ENCODE measurements around the gene PRKCQ. TPM values are rescaled to one million over a fixed set of nuclear protein-coding genes. Genes with fewer than 3 reads are reported as not detected.
"Not testable (repeated sequence)": the region's sequence is repeated elsewhere in the genome, so short reads cannot be mapped to it uniquely, and the experiment has no call there.

The PRKCQ gene
- total and polyA plus RNA-seq, 9 donors, result 8.4 to 21.9 (median 14.7) TPM

DNA sequence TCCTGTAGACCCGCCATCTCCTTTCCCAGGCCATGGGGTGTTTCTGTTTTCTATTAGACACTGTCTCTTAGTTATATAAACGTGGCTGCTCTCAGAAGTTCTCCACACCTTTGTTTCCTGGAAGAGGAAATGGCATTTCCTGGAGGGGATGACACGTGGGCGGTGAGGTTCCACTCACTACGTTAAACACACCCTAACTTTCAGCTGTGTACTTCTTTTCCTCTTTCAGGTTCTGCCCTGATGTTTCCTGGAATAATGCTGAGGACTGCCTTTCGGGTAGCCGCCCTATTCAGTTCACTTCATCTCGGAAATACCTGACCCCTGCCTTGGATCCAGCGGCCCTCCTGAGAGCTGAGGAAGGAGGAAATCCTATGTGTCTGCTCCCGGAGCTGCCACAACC is 3.4 kb upstream of the PRKCQ start:
- no peak for DNase-seq
- no peaks in the 10 kb centered on the region for H3K9me3 ChIP-seq (replicated peaks; ENCODE audit: control insufficient read depth, low read depth, low read length)
- peaks cover 13% of the 10 kb centered on the region for H3K27me3 ChIP-seq (ENCODE audit: control insufficient read depth, insufficient read depth, low read length)

DNA sequence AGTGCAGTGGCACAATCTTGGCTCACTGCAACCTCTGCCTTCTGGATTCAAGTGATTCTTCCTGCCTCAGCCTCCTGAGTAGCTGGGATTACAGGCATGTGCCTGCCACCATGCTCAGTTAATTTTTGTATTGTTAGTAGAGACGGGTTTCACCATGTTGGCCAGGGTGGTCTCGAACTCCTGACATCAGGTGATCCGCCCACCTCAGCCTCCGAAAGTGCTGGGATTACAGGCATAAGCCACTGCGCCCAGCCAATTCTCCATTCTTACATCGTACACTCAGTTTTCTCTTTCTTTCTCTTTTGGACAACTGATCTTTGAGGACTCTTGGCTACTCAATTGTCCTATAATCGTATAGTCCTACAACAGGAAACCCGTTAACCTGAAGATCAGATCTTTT is 2.8 kb upstream of the PRKCQ start:
- not testable (repeated sequence) for H3K4me3 ChIP-seq (ENCODE audit: low read length); H3K36me3 ChIP-seq (ENCODE audit: control insufficient read depth, insufficient read depth, low read length); H3K4me1 ChIP-seq (ENCODE audit: control insufficient read depth, insufficient read depth, low read length); H3K27ac ChIP-seq (ENCODE audit: low read length); H3K9me3 ChIP-seq (replicated peaks; ENCODE audit: control insufficient read depth, low read depth, low read length); DNase-seq
- peaks cover 16% of the 10 kb centered on the region for H3K27me3 ChIP-seq (ENCODE audit: control insufficient read depth, insufficient read depth, low read length)
- WGBS (ENCODE audit: insufficient coverage), result 98% methylated on average over 7 of the region's 8 CpGs

More for the DNA sequence above, 3.4 kb upstream of the PRKCQ start:
- Histone ChIP-seq H3K27ac (ENCODE audit: low read length) (no peak overlapping the region), H3K4me3 (ENCODE audit: low read length) (no peak overlapping the region), H3K4me1 (ENCODE audit: control insufficient read depth, insufficient read depth, low read length) (peaks cover 9% of the 10 kb centered on the region), H3K36me3 (ENCODE audit: control insufficient read depth, insufficient read depth, low read length) (peaks cover 2% of the 10 kb centered on the region)
- 77% methylated on average over 4 of the region's 10 CpGs for WGBS (ENCODE audit: insufficient coverage)

GRCh38 chr10:6582298-6582697 is 2.2 kb upstream of the PRKCQ start:
- WGBS (ENCODE audit: insufficient coverage), result no CpG with 5 or more reads among the region's 5 CpGs
- peaks cover 9% of the 10 kb centered on the region for H3K4me1 ChIP-seq (ENCODE audit: control insufficient read depth, insufficient read depth, low read length)
- no peak for DNase-seq
- peaks cover 2% of the 10 kb centered on the region for H3K36me3 ChIP-seq (ENCODE audit: control insufficient read depth, insufficient read depth, low read length)
- H3K27ac ChIP-seq (ENCODE audit: low read length), result no peak overlapping the region
- H3K27me3 ChIP-seq (ENCODE audit: control insufficient read depth, insufficient read depth, low read length), result peaks cover 16% of the 10 kb centered on the region
- no peaks in the 10 kb centered on the region for H3K9me3 ChIP-seq (replicated peaks; ENCODE audit: control insufficient read depth, low read depth, low read length)
- H3K4me3 ChIP-seq (ENCODE audit: low read length), result no peak overlapping the region

- H3K27me3 ChIP-seq (ENCODE audit: control insufficient read depth, insufficient read depth, low read length), result peaks cover 16% of the 10 kb centered on the region
- no peak overlapping the region for H3K27ac ChIP-seq (ENCODE audit: low read length)
- H3K4me3 ChIP-seq (ENCODE audit: low read length), result no peak overlapping the region
- DNase-seq, result peak; percentile 19
- 82% methylated on average over 3 of the region's 7 CpGs for WGBS (ENCODE audit: insufficient coverage)
- peaks cover 2% of the 10 kb centered on the region for H3K36me3 ChIP-seq (ENCODE audit: control insufficient read depth, insufficient read depth, low read length)
- peaks cover 9% of the 10 kb centered on the region for H3K4me1 ChIP-seq (ENCODE audit: control insufficient read depth, insufficient read depth, low read length)
- H3K9me3 ChIP-seq (replicated peaks; ENCODE audit: control insufficient read depth, low read depth, low read length), result no peaks in the 10 kb centered on the region
Measured at GRCh38 chr10:6581778-6582228, 1.7 kb upstream of the PRKCQ start.

- not testable (repeated sequence) for H3K27ac ChIP-seq (ENCODE audit: low read length); H3K36me3 ChIP-seq (ENCODE audit: control insufficient read depth, insufficient read depth, low read length); H3K4me3 ChIP-seq (ENCODE audit: low read length); DNase-seq; H3K9me3 ChIP-seq (replicated peaks; ENCODE audit: control insufficient read depth, low read depth, low read length); H3K4me1 ChIP-seq (ENCODE audit: control insufficient read depth, insufficient read depth, low read length)
- H3K27me3 ChIP-seq (ENCODE audit: control insufficient read depth, insufficient read depth, low read length), result peaks cover 16% of the 10 kb centered on the region
- 76% methylated on average over 3 of the region's 7 CpGs for WGBS (ENCODE audit: insufficient coverage)
Measured at GRCh38 chr10:6581223-6581622, 1.1 kb upstream of the PRKCQ start.

DNA sequence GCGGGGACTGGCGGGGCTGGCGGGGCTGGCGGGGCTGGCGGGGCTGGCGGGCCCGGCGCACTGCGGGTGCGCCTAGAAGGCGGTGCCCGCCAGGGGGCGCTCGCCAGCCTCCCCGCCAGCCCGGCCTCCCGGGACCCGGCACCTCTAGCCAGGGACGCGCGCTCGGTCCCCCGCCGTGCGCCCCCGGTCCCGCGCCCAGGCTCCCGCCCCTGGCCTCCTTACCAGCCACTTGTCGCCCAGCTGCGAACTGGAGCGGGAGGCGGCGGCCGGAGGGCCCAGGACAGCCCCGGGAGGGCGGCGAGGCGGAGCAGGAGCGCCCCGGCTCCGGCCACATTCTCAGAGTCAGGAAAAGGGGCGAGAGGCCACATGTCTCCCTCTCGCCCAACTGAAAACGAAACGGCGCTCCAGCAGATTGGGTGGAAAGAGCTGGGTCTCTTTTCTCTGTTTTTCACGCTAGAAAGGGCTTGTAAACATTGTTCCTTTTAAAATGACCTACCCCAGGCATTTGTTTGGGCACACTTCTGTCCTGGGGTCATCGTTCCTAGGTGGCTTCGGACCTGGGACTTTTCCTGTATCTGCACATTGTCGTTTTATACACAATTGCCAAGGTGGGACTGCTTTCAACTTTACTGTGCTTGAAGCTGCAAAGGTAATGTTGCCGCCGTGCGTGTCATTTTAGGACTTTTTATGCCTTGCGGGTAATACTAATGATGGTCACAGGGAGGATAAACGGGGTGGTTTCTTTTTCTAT is 378 bp upstream of the PRKCQ start:
- Histone ChIP-seq H3K4me1 (ENCODE audit: control insufficient read depth, insufficient read depth, low read length) (peaks cover 7% of the 10 kb centered on the region), H3K36me3 (ENCODE audit: control insufficient read depth, insufficient read depth, low read length) (peaks cover 2% of the 10 kb centered on the region), H3K27me3 (ENCODE audit: control insufficient read depth, insufficient read depth, low read length) (peaks cover 16% of the 10 kb centered on the region), H3K9me3 (replicated peaks; ENCODE audit: control insufficient read depth, low read depth, low read length) (peaks cover 3% of the 10 kb centered on the region), H3K4me3 (ENCODE audit: low read length) (peak overlapping the region; percentile 52), H3K27ac (ENCODE audit: low read length) (peak overlapping the region; percentile 62)
- DNase-seq, result peak; percentile 81
- WGBS (ENCODE audit: insufficient coverage), result 1% methylated on average over 49 of the region's 56 CpGs

GRCh38 chr10:6579183-6579903 is 733 bp downstream of the PRKCQ start:
- Histone ChIP-seq H3K4me1 (ENCODE audit: control insufficient read depth, insufficient read depth, low read length) (peaks cover 7% of the 10 kb centered on the region), H3K36me3 (ENCODE audit: control insufficient read depth, insufficient read depth, low read length) (peaks cover 2% of the 10 kb centered on the region), H3K27me3 (ENCODE audit: control insufficient read depth, insufficient read depth, low read length) (peaks cover 16% of the 10 kb centered on the region), H3K4me3 (ENCODE audit: low read length) (peak overlapping the region; percentile 56), H3K9me3 (replicated peaks; ENCODE audit: control insufficient read depth, low read depth, low read length) (peaks cover 3% of the 10 kb centered on the region), H3K27ac (ENCODE audit: low read length) (no peak overlapping the region)
- 33% methylated on average over 13 of the region's 16 CpGs for WGBS (ENCODE audit: insufficient coverage)
- no peak for DNase-seq

GRCh38 chr10:6578795-6579182 is 1.3 kb downstream of the PRKCQ start:
- H3K27ac ChIP-seq (ENCODE audit: low read length), result no peak overlapping the region
- DNase-seq, result no peak
- 68% methylated on average over 7 of the region's 8 CpGs for WGBS (ENCODE audit: insufficient coverage)
- no peak overlapping the region for H3K4me3 ChIP-seq (ENCODE audit: low read length)
- H3K4me1 ChIP-seq (ENCODE audit: control insufficient read depth, insufficient read depth, low read length), result peaks cover 7% of the 10 kb centered on the region
- H3K9me3 ChIP-seq (replicated peaks; ENCODE audit: control insufficient read depth, low read depth, low read length), result peaks cover 3% of the 10 kb centered on the region
- peaks cover 16% of the 10 kb centered on the region for H3K27me3 ChIP-seq (ENCODE audit: control insufficient read depth, insufficient read depth, low read length)
- peaks cover 2% of the 10 kb centered on the region for H3K36me3 ChIP-seq (ENCODE audit: control insufficient read depth, insufficient read depth, low read length)

GRCh38 chr10:6578251-6578771 is 1.8 kb downstream of the PRKCQ start:
- DNase-seq, result no peak
- 77% methylated on average over 11 of the region's 11 CpGs for WGBS (ENCODE audit: insufficient coverage)
- Histone ChIP-seq H3K27me3 (ENCODE audit: control insufficient read depth, insufficient read depth, low read length) (peaks cover 16% of the 10 kb centered on the region), H3K4me3 (ENCODE audit: low read length) (no peak overlapping the region), H3K27ac (ENCODE audit: low read length) (no peak overlapping the region), H3K4me1 (ENCODE audit: control insufficient read depth, insufficient read depth, low read length) (peaks cover 7% of the 10 kb centered on the region), H3K9me3 (replicated peaks; ENCODE audit: control insufficient read depth, low read depth, low read length) (peaks cover 3% of the 10 kb centered on the region), H3K36me3 (ENCODE audit: control insufficient read depth, insufficient read depth, low read length) (peaks cover 1% of the 10 kb centered on the region)

- peaks cover 16% of the 10 kb centered on the region for H3K27me3 ChIP-seq (ENCODE audit: control insufficient read depth, insufficient read depth, low read length)
Measured at GRCh38 chr10:6576326-6576725, 3.8 kb downstream of the PRKCQ start.

More at GRCh38 chr10:6576326-6576725, 3.8 kb downstream of the PRKCQ start:
- WGBS (ENCODE audit: insufficient coverage), result 77% methylated on average over 3 of the region's 4 CpGs
- no peaks in the 10 kb centered on the region for H3K36me3 ChIP-seq (ENCODE audit: control insufficient read depth, insufficient read depth, low read length)
- no peak overlapping the region for H3K27ac ChIP-seq (ENCODE audit: low read length)
- no peak for DNase-seq
- no peak overlapping the region for H3K4me3 ChIP-seq (ENCODE audit: low read length)
- H3K9me3 ChIP-seq (replicated peaks; ENCODE audit: control insufficient read depth, low read depth, low read length), result peaks cover 3% of the 10 kb centered on the region
- H3K4me1 ChIP-seq (ENCODE audit: control insufficient read depth, insufficient read depth, low read length), result peaks cover 7% of the 10 kb centered on the region

Data from muscle of leg (tissue), 11 donors.